ENCODE results near the gene MACROD2. TPM values are rescaled to one million over a fixed set of nuclear protein-coding genes. Genes with fewer than 3 reads are reported as not detected.

Gene MACROD2
- total and polyA plus RNA-seq, 9 donors = 2.0 to 4.9 (median 3.1) TPM

DNA sequence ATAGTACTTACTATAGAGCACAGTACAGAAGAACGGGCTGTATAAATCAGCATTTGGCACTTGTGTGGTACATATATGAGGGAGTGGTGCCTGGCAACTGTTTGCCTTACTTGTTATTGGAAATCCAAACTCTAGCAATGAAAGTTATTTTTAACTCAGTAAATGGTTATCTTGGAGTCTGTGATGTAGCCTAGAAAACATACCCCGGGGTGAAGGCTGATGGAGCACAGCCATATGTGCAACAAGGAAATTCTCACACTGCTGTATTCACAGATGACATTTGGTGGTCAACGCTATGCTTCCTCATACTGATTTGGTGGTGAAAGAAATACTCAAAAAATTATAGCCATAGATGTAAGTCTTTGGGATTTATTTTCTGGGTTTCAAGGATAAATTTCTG, 1149.6 kb downstream of the MACROD2 start:
- Histone ChIP-seq H3K4me3 (ENCODE audit: low read length) (no peak overlapping the region), H3K4me1 (ENCODE audit: control insufficient read depth, insufficient read depth, low read length) (no peaks in the 10 kb centered on the region), H3K27me3 (ENCODE audit: control insufficient read depth, insufficient read depth, low read length) (no peaks in the 10 kb centered on the region), H3K9me3 (replicated peaks; ENCODE audit: control insufficient read depth, low read depth, low read length) (no peaks in the 10 kb centered on the region), H3K36me3 (ENCODE audit: control insufficient read depth, insufficient read depth, low read length) (no peaks in the 10 kb centered on the region), H3K27ac (ENCODE audit: low read length) (no peak overlapping the region)
- no CpG with 5 or more reads among the region's 3 CpGs for WGBS (ENCODE audit: insufficient coverage)
- DNase-seq = no peak

DNA sequence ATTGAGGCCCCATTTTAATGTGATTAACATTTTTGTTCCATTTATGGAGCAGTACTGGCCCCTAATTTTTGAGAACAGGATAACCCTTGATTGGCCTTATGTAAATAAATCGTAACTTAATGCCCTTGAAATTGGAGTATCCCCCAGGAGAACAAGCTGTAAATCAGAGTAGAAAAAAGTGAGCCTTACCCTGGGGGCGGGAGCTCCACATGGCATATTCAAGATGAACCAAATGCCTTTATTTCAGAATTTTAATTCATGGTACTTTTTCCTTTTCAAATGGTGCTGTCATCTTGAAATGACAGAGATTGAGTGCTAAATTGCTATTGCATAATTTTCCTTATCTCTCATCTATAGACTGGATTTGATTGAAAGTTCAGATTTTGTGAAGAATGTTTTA, 1151.6 kb downstream of the MACROD2 start:
- Histone ChIP-seq H3K27me3 (ENCODE audit: control insufficient read depth, insufficient read depth, low read length) (no peaks in the 10 kb centered on the region), H3K4me3 (ENCODE audit: low read length) (no peak overlapping the region), H3K27ac (ENCODE audit: low read length) (no peak overlapping the region), H3K36me3 (ENCODE audit: control insufficient read depth, insufficient read depth, low read length) (no peaks in the 10 kb centered on the region), H3K4me1 (ENCODE audit: control insufficient read depth, insufficient read depth, low read length) (no peaks in the 10 kb centered on the region), H3K9me3 (replicated peaks; ENCODE audit: control insufficient read depth, low read depth, low read length) (no peaks in the 10 kb centered on the region)
- 67% methylated on average over 1 of the region's 2 CpGs for whole genome bisulfite sequencing (ENCODE audit: insufficient coverage)
- no peak for DNase-seq

DNA sequence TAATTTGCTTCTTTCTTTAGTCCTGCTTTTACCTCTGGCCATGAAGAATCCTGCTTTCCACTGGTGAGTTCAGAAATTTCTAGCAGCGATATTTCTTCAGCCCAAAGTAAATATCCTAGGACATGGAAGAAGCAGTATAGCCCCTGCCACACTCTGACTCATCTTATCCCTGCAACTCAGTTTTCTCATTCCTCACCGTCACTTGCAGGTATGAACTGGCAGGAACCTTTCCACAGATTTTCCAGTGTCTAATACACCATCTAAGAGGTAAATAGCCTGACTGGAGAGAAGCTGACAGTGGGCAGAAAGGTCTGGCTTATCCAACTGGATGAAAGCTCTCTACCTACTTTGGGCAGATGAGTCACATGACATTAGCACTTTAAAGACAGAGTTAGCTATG, 1158.8 kb downstream of the MACROD2 start:
- DNase-seq = no peak
- no peaks in the 10 kb centered on the region for H3K9me3 ChIP-seq (replicated peaks; ENCODE audit: control insufficient read depth, low read depth, low read length)
- no peaks in the 10 kb centered on the region for H3K27me3 ChIP-seq (ENCODE audit: control insufficient read depth, insufficient read depth, low read length)
- WGBS (ENCODE audit: insufficient coverage) = no CpG with 5 or more reads among the region's 2 CpGs
- no peaks in the 10 kb centered on the region for H3K4me1 ChIP-seq (ENCODE audit: control insufficient read depth, insufficient read depth, low read length)
- H3K36me3 ChIP-seq (ENCODE audit: control insufficient read depth, insufficient read depth, low read length) = no peaks in the 10 kb centered on the region
- no peak overlapping the region for H3K4me3 ChIP-seq (ENCODE audit: low read length)
- H3K27ac ChIP-seq (ENCODE audit: low read length) = no peak overlapping the region

DNA sequence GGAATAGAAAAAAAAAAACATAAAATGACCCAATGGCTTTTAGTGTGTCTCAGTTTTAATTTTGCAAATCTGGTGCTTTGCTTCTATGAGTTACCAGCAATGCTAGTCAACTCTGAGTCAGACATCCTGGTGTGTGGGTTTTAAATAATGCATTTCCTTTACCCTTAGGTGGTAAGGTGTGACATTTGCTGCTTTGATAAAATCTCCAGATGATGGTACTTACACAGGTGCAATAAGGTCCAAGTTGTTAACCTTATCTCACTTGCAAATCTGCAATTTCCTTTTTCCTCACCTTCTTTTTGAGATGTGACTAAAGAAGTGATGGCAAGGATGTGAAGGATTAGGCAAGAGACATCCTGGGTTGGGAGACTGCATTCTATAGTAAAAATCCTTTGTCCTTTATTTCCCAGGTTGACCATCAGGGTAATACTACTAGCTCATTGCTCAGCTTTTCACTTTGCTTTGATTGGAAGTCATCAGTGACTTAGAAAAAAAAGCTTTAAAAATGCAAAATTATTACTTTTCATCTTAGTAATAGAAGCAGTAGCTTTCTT, 1160.6 kb downstream of the MACROD2 start:
- Histone ChIP-seq H3K27me3 (ENCODE audit: control insufficient read depth, insufficient read depth, low read length) (no peaks in the 10 kb centered on the region), H3K4me1 (ENCODE audit: control insufficient read depth, insufficient read depth, low read length) (no peaks in the 10 kb centered on the region), H3K36me3 (ENCODE audit: control insufficient read depth, insufficient read depth, low read length) (no peaks in the 10 kb centered on the region), H3K9me3 (replicated peaks; ENCODE audit: control insufficient read depth, low read depth, low read length) (no peaks in the 10 kb centered on the region), H3K4me3 (ENCODE audit: low read length) (no peak overlapping the region), H3K27ac (ENCODE audit: low read length) (no peak overlapping the region)
- no peak for DNase-seq

DNA sequence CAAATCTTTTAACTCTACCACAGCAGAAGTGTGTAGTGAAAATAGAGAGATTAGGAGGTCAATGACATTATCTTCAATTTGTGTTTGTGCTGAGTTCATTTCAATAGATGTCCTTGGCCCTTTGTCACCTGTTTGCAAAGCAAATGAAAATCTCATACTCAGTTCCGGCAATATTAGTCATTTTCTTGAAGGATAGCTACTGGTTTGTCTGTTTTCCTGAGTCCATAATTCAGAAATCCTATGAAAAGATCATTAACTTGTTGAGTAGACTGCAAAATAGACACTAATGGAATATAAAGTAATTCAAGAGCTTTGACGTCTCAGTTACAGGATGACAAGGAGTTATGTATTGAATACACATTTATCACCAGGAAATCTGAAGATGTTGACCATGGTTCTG, 1163.2 kb downstream of the MACROD2 start:
- no peaks in the 10 kb centered on the region for H3K36me3 ChIP-seq (ENCODE audit: control insufficient read depth, insufficient read depth, low read length)
- H3K4me3 ChIP-seq (ENCODE audit: low read length) = no peak overlapping the region
- no peak for DNase-seq
- no peaks in the 10 kb centered on the region for H3K27me3 ChIP-seq (ENCODE audit: control insufficient read depth, insufficient read depth, low read length)
- no peaks in the 10 kb centered on the region for H3K4me1 ChIP-seq (ENCODE audit: control insufficient read depth, insufficient read depth, low read length)
- no peaks in the 10 kb centered on the region for H3K9me3 ChIP-seq (replicated peaks; ENCODE audit: control insufficient read depth, low read depth, low read length)
- no CpG with 5 or more reads among the region's 2 CpGs for WGBS (ENCODE audit: insufficient coverage)
- no peak overlapping the region for H3K27ac ChIP-seq (ENCODE audit: low read length)

DNA sequence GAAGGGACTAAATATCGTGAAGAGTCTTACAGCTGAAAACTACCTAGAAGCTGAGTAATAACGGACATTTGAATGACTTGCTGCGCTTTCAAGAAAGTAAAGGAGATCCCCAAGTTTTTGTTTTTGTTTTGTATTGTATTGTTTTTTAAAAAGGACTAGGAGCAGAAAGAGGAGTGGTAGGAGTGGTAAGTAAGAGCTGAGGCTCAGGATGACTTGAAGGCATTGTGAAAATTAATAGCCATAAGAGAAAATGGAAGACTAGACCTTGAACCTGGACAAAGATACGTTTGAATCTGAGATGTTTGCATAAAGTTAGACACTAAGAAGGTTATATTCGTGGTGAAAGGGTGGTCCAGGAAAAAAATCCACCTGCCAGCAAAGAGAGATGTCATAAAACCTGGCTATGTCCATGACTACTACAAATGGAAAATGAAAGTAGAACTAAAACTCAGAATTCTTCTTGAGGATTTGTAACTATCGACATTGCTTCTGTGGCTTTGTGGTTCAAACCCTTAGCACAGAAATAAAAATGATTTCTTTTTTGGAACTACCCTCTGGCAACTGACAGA, 1166.8 kb downstream of the MACROD2 start:
- Histone ChIP-seq H3K4me1 (ENCODE audit: control insufficient read depth, insufficient read depth, low read length) (no peaks in the 10 kb centered on the region), H3K27ac (ENCODE audit: low read length) (no peak overlapping the region), H3K9me3 (replicated peaks; ENCODE audit: control insufficient read depth, low read depth, low read length) (no peaks in the 10 kb centered on the region), H3K27me3 (ENCODE audit: control insufficient read depth, insufficient read depth, low read length) (no peaks in the 10 kb centered on the region), H3K4me3 (ENCODE audit: low read length) (no peak overlapping the region), H3K36me3 (ENCODE audit: control insufficient read depth, insufficient read depth, low read length) (no peaks in the 10 kb centered on the region)
- 100% methylated on average over 2 of the region's 6 CpGs for WGBS (ENCODE audit: insufficient coverage)
- no peak for DNase-seq

DNA sequence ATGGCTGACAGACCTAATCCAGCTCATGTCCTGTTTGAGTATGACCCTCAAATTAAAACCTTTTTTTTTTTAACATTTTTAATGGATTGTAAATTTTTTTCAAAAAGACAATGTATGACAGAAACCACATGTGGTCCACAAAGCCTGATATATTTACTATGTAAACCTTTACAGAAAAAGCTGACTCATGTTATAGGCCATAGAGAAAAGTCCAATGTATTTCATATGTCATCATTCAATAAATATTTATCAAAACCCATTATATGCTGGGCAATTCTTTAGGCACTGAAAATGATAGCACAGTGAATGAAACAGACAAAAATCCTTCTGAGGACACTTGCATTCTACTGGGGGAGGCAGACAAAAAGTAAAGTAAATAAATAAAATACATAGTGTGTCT, 1168.3 kb downstream of the MACROD2 start:
- no peaks in the 10 kb centered on the region for H3K9me3 ChIP-seq (replicated peaks; ENCODE audit: control insufficient read depth, low read depth, low read length)
- no peaks in the 10 kb centered on the region for H3K4me1 ChIP-seq (ENCODE audit: control insufficient read depth, insufficient read depth, low read length)
- DNase-seq = no peak
- H3K27ac ChIP-seq (ENCODE audit: low read length) = no peak overlapping the region
- H3K27me3 ChIP-seq (ENCODE audit: control insufficient read depth, insufficient read depth, low read length) = no peaks in the 10 kb centered on the region
- H3K4me3 ChIP-seq (ENCODE audit: low read length) = no peak overlapping the region
- no peaks in the 10 kb centered on the region for H3K36me3 ChIP-seq (ENCODE audit: control insufficient read depth, insufficient read depth, low read length)

DNA sequence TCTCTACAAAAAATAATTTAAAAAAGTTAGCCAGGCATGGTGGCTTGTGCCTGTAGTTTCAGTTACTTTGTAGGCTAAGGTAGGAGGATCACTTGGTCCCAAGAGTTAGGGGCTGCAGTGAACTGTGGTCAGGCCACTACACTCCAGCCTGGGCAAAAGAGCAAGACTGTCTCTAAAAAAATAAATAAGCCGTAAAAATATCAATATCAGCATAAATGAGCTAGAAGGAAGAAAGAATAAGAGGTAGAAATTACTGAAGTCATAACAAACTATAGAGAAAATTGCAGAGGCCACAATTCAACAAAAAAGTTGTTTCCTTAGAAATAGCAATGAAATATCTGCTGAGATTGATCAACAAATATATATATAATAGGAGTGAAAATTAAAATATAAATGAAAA, 1169.4 kb downstream of the MACROD2 start:
- Histone ChIP-seq H3K27ac (ENCODE audit: low read length) (no peak overlapping the region), H3K36me3 (ENCODE audit: control insufficient read depth, insufficient read depth, low read length) (no peaks in the 10 kb centered on the region), H3K9me3 (replicated peaks; ENCODE audit: control insufficient read depth, low read depth, low read length) (no peaks in the 10 kb centered on the region), H3K27me3 (ENCODE audit: control insufficient read depth, insufficient read depth, low read length) (no peaks in the 10 kb centered on the region), H3K4me1 (ENCODE audit: control insufficient read depth, insufficient read depth, low read length) (no peaks in the 10 kb centered on the region), H3K4me3 (ENCODE audit: low read length) (no peak overlapping the region)
- no peak for DNase-seq
- WGBS (ENCODE audit: insufficient coverage) = no CpG with 5 or more reads among the region's 1 CpG

DNA sequence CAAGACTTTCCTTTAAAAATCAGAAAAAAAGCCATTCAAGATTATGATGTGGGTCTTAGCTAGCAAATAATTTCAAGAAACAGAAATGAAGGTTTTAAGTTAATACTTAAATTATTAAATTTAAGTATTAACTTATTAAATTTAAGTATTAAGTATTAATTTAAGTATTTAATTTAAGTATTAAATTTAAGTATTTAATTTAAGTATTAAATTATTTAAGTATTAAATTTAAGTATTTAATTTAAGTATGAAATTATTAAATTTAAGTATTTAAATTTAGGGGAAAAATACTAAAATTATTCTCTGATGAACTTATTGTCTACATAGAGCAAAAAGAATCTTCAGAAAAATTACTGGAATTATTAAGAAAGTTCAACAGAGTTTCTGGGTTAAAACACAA, 1171.4 kb downstream of the MACROD2 start:
- Histone ChIP-seq H3K4me3 (ENCODE audit: low read length) (no peak overlapping the region), H3K27me3 (ENCODE audit: control insufficient read depth, insufficient read depth, low read length) (no peaks in the 10 kb centered on the region), H3K36me3 (ENCODE audit: control insufficient read depth, insufficient read depth, low read length) (no peaks in the 10 kb centered on the region), H3K27ac (ENCODE audit: low read length) (no peak overlapping the region), H3K4me1 (ENCODE audit: control insufficient read depth, insufficient read depth, low read length) (no peaks in the 10 kb centered on the region), H3K9me3 (replicated peaks; ENCODE audit: control insufficient read depth, low read depth, low read length) (no peaks in the 10 kb centered on the region)
- no peak for DNase-seq

DNA sequence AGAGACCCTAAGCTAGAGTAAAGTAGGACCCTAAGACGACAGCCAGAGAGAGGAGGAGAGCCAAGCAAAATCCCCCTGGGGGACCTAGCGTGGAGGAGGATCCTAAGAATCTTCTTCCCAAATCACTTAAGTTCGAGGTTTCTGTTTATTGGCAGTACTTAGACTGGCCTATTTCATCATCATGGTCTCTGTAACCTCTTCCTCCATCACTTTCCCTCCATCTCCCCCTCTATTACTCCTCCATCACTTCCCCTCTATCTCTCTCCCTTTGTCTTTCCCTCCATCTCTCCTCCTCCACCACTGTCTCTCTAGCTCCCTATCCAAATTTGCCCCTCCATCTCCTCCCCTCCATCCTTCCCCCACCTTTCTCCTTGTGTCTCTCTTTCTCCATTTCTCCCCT, 1175.7 kb downstream of the MACROD2 start:
- WGBS (ENCODE audit: insufficient coverage) = 69% methylated on average over 3 of the region's 3 CpGs
- Histone ChIP-seq H3K9me3 (replicated peaks; ENCODE audit: control insufficient read depth, low read depth, low read length) (peaks cover 4% of the 10 kb centered on the region), H3K4me1 (ENCODE audit: control insufficient read depth, insufficient read depth, low read length) (no peaks in the 10 kb centered on the region), H3K27me3 (ENCODE audit: control insufficient read depth, insufficient read depth, low read length) (no peaks in the 10 kb centered on the region), H3K4me3 (ENCODE audit: low read length) (no peak overlapping the region), H3K36me3 (ENCODE audit: control insufficient read depth, insufficient read depth, low read length) (no peaks in the 10 kb centered on the region), H3K27ac (ENCODE audit: low read length) (no peak overlapping the region)
- DNase-seq = no peak

DNA sequence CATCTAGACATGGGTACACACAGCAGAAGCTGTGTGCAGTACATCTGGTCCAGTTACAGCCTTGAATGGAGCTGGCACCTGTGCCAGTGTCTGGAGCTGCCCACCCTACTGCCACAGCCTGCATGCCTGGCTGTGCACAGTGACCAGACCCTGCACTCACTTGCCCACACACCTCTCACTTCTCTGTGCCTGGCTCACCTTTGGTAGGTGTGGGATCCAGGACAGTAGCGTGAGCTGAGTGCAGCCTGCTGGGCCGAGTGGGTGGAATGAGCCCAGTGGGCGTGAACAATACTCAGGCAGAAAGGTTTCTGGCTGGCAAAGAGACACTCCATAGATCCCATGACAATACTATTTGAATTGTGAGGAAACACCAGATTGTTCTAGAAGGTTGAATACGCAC, 1181.6 kb downstream of the MACROD2 start:
- H3K27ac ChIP-seq (ENCODE audit: low read length) = no peak overlapping the region
- H3K27me3 ChIP-seq (ENCODE audit: control insufficient read depth, insufficient read depth, low read length) = no peaks in the 10 kb centered on the region
- 93% methylated on average over 3 of the region's 4 CpGs for WGBS (ENCODE audit: insufficient coverage)
- no peak overlapping the region for H3K4me3 ChIP-seq (ENCODE audit: low read length)
- no peaks in the 10 kb centered on the region for H3K4me1 ChIP-seq (ENCODE audit: control insufficient read depth, insufficient read depth, low read length)
- no peak for DNase-seq
- H3K9me3 ChIP-seq (replicated peaks; ENCODE audit: control insufficient read depth, low read depth, low read length) = peaks cover 8% of the 10 kb centered on the region
- H3K36me3 ChIP-seq (ENCODE audit: control insufficient read depth, insufficient read depth, low read length) = no peaks in the 10 kb centered on the region
